H54 (cell line): ENCODE data around the gene HLA-G.

Source experiments
- DNase-seq: peaks from one replicate; pipeline ENCODE4 v3.0.0; 2011; ENCODE audit warnings: low spot score, mixed read lengths; ENCODE audit not compliant: insufficient read length
- FAIRE-seq: peaks from 3 replicates; lab custom pipeline; 2011; peaks lifted over from hg19 to GRCh38; lab: Jason Lieb, UNC
- POLR2A ChIP-seq: IDR thresholded peaks from 2 replicates; pipeline ENCODE4 v1.6.1; 2011; ENCODE audit warnings: low read depth, mild to moderate bottlenecking, low read length

HLA-G gene

GRCh38 chr6:29809249-29809648 lies 18.4 kb upstream of the HLA-G start:
- DNase-seq (no peak), FAIRE-seq (no peak)
- TF ChIP-seq POLR2A = no peak

- no peak for FAIRE-seq
- no peak for TF ChIP-seq POLR2A
- DNase-seq = no peak
Observed at GRCh38 chr6:29810371-29810770, 17.3 kb upstream of the HLA-G start.

DNA sequence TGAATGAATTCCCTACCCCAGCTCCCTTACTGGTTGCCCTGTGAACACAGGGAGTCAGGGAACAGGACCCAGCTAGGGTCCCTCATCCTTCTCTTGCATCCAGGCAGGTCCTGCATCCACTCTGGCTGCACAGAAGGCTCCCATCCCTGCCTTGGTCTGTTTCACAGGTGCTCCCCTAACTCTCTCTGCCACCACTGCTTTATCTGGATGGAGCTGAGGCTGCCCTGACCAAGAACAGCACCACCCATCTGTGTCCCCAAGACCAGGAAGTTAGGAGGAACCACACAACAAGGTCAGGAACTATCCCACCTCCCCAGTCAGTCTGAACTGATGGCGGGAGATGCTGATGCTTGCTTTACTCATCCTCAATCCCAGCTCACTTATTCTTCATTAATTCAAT lies 16.2 kb upstream of the HLA-G start:
- TF ChIP-seq POLR2A = no peak
- DNase-seq (no peak), FAIRE-seq (no peak)

GRCh38 chr6:29813066-29813465 lies 14.6 kb upstream of the HLA-G start:
- no peak for TF ChIP-seq POLR2A
- FAIRE-seq = no peak
- DNase-seq = no peak

DNA sequence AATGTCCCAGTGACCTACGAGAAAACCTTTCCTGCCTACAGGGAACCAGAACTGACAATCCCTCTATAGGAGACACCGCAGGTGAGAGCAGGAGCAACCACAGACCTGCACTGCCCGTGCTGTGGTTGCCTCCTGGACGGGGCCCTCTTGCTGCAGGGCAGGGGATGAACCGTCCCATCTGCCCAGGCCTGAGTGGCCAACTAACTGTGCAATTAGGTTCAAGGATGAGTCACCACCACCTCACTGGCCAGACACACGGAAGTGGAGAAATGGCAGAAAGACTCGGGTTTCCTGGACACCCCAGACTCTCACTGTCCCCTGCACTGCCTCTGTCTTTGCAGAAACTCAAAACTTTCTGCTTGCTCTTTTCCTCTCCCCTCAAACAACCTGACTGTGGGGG lies 13.8 kb upstream of the HLA-G start:
- FAIRE-seq (peak; percentile 69), DNase-seq (peak; percentile 50)
- no peak for TF ChIP-seq POLR2A

- no peak for TF ChIP-seq POLR2A
- DNase-seq = no peak
- FAIRE-seq = no peak
Observed at GRCh38 chr6:29814379-29815117, 13.1 kb upstream of the HLA-G start.

- DNase-seq (no peak), FAIRE-seq (no peak)
- TF ChIP-seq POLR2A = no peak
Observed at GRCh38 chr6:29815118-29815750, 12.4 kb upstream of the HLA-G start.

DNA sequence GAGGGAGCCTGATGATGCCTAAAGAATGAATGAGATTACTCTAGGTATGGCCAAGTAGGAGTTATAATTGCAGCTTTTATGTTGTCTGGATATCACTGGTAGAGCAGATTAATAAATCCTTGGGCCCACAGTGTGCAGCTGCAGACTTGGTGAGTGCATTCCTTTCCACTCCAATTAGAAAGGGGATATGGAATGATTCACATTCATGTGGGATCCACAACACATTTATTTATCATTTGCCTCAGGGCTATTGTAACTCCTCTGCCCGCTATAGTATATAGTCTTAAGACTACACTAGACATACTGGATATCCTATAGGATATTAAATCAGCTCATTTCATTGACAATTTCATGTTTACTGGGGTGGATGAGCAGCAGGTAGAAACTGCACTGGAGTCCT lies 11.6 kb upstream of the HLA-G start:
- no peak for TF ChIP-seq POLR2A
- FAIRE-seq = no peak
- DNase-seq = no peak

- DNase-seq = no peak
- no peak for FAIRE-seq
- TF ChIP-seq POLR2A = no peak
Observed at GRCh38 chr6:29818892-29819291, 8.7 kb upstream of the HLA-G start.

DNA sequence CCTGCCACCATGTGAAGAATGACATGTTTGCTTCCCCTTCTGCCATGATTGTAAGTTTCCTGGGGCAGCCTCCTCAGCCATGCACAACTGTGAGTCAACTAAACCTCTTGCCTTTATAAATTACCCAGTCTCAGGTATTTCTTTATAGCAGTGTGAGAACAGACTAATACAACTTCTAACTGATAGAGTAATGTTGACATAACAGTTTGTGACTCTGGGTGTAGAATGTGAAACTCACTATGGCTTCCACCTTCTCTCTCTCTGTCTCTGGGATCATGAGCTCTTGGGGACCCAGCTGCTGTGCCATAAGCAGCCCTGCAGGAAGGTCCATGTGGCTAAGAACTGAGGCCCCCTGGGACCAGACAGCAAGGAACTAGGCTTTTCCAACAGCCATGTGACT lies 3.5 kb upstream of the HLA-G start:
- FAIRE-seq = no peak
- TF ChIP-seq POLR2A = no peak

GRCh38 chr6:29825848-29826247 lies 1.8 kb upstream of the HLA-G start:
- DNase-seq (no peak), FAIRE-seq (no peak)
- no peak for TF ChIP-seq POLR2A

More for the DNA sequence above, 3.5 kb upstream of the HLA-G start:
- no peak for DNase-seq

- FAIRE-seq = no peak
- no peak for DNase-seq
Observed at GRCh38 chr6:29826271-29826670, 1.4 kb upstream of the HLA-G start.

GRCh38 chr6:29828471-29828797 lies 809 bp downstream of the HLA-G start:
- TF ChIP-seq POLR2A = no peak
- DNase-seq (no peak), FAIRE-seq (no peak)

More at GRCh38 chr6:29826271-29826670, 1.4 kb upstream of the HLA-G start:
- TF ChIP-seq POLR2A = no peak

DNA sequence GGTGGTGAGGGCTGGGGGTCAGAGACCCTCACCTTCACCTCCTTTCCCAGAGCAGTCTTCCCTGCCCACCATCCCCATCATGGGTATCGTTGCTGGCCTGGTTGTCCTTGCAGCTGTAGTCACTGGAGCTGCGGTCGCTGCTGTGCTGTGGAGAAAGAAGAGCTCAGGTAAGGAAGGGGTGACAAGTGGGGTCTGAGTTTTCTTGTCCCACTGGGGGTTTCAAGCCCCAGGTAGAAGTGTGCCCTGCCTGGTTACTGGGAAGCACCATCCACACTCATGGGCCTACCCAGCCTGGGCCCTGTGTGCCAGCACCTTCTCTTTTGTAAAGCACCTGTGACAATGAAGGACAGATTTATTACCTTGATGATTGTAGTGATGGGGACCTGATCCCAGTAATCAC lies 2.1 kb downstream of the HLA-G start:
- DNase-seq (no peak), FAIRE-seq (no peak)
- no peak for TF ChIP-seq POLR2A

DNA sequence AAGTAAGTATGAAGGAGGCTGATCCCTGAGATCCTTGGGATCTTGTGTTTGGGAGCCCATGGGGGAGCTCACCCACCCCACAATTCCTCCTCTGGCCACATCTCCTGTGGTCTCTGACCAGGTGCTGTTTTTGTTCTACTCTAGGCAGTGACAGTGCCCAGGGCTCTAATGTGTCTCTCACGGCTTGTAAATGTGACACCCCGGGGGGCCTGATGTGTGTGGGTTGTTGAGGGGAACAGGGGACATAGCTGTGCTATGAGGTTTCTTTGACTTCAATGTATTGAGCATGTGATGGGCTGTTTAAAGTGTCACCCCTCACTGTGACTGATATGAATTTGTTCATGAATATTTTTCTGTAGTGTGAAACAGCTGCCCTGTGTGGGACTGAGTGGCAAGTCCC lies 2.8 kb downstream of the HLA-G start:
- no peak for DNase-seq
- TF ChIP-seq POLR2A = no peak
- FAIRE-seq = no peak
